GM23338 (cell line): ENCODE measurements around the gene MMD. TPM values are rescaled to one million over a fixed set of nuclear protein-coding genes. Genes with fewer than 3 reads are reported as not detected.
"Not testable (repeated sequence)": the region's sequence is repeated elsewhere in the genome, so short reads cannot be mapped to it uniquely, and the experiment has no call there.

Experiments
- ATAC-seq: fragments of 200-7000 bp; cut with Tn5 transposase; 3 replicates; pipeline ENCODE4 v1.9.1; 2020
- DNase-seq: peaks from one replicate; pipeline ENCODE4 v3.0.0-alpha.2; 2015; ENCODE audit warnings: low spot score
- H2AFZ ChIP-seq: fragments of 200-600 bp; sonication (generic); 2 replicates; pipeline ENCODE4 v1.8.0; 2016; ENCODE audit warnings: antibody characterized with exemption, mild to moderate bottlenecking, moderate library complexity
- H3F3A ChIP-seq: fragments of 200-600 bp; sonication (generic); replicated peaks from 2 replicates; pipeline ENCODE4 v1.8.0; 2017; ENCODE audit warnings: antibody characterized with exemption, mixed run types, low read depth
- H3K27ac ChIP-seq: fragments of 200-600 bp; sonication (generic); 2 replicates; pipeline ENCODE4 v1.6.1; 2016; ENCODE audit warnings: low read depth
- H3K27me3 ChIP-seq: fragments of 200-600 bp; sonication (generic); 2 replicates; pipeline ENCODE4 v1.8.0; 2016; ENCODE audit warnings: mild to moderate bottlenecking, mixed run types, moderate library complexity; ENCODE audit not compliant: insufficient read depth
- H3K36me3 ChIP-seq: fragments of 200-600 bp; sonication (generic); 2 replicates; pipeline ENCODE4 v1.8.0; 2016; ENCODE audit warnings: mild to moderate bottlenecking; ENCODE audit not compliant: insufficient read depth
- H3K4me1 ChIP-seq: fragments of 200-600 bp; sonication (generic); 2 replicates; pipeline ENCODE4 v1.8.0; 2016; ENCODE audit warnings: mild to moderate bottlenecking, moderate library complexity; ENCODE audit not compliant: insufficient read depth
- H3K4me2 ChIP-seq: fragments of 200-600 bp; sonication (generic); 2 replicates; pipeline ENCODE4 v1.7.1; 2017; ENCODE audit warnings: mixed run types
- H3K4me3 ChIP-seq: fragments of 200-600 bp; sonication (generic); 2 replicates; pipeline ENCODE4 v1.6.1; 2016; ENCODE audit warnings: mixed run types
- H3K79me2 ChIP-seq: fragments of 200-600 bp; sonication (generic); replicated peaks from 2 replicates; pipeline ENCODE4 v1.8.0; 2017; ENCODE audit warnings: mild to moderate bottlenecking; ENCODE audit not compliant: insufficient read depth
- H3K9me2 ChIP-seq: fragments of 200-600 bp; sonication (generic); 2 replicates; pipeline ENCODE4 v1.8.0; 2017; ENCODE audit not compliant: insufficient read depth
- H4K20me1 ChIP-seq: fragments of 200-600 bp; sonication (generic); replicated peaks from 2 replicates; pipeline ENCODE4 v1.8.0; 2017; ENCODE audit warnings: mild to moderate bottlenecking; ENCODE audit not compliant: insufficient read depth
- H3K27ac Mint-ChIP-seq: 2 replicates; pipeline ENCODE4 v1.8.0; 2020; ENCODE audit warnings: inconsistent platforms, mild to moderate bottlenecking, moderate library complexity, mixed read lengths
- H3K27me3 Mint-ChIP-seq: 3 replicates; pipeline ENCODE4 v1.8.0; 2022; ENCODE audit warnings: low read depth, mild to moderate bottlenecking, moderate library complexity, mixed read lengths, inconsistent platforms; ENCODE audit not compliant: insufficient read depth, poor library complexity
- H3K36me3 Mint-ChIP-seq: 3 replicates; pipeline ENCODE4 v1.8.0; 2021; ENCODE audit warnings: low read depth, mild to moderate bottlenecking, inconsistent platforms, moderate library complexity, mixed read lengths
- H3K4me1 Mint-ChIP-seq: 3 replicates; pipeline ENCODE4 v1.8.0; 2020; ENCODE audit warnings: mild to moderate bottlenecking, inconsistent platforms, mixed read lengths
- H3K4me3 Mint-ChIP-seq: 3 replicates; pipeline ENCODE4 v1.8.0; 2021; ENCODE audit warnings: moderate library complexity, mild to moderate bottlenecking, inconsistent platforms, mixed read lengths
- H3K9me3 Mint-ChIP-seq: 3 replicates; pipeline ENCODE4 v1.8.0; 2020; ENCODE audit warnings: moderate library complexity, mild to moderate bottlenecking, inconsistent platforms, mixed read lengths
- CREB1 ChIP-seq: fragments of 250-450 bp; sonication (Bioruptor Pico); IDR thresholded peaks from 2 replicates; pipeline ENCODE4 v1.5.0; 2020; ENCODE audit warnings: low read depth, mild to moderate bottlenecking, moderate library complexity
- EZH2 ChIP-seq: fragments of 200-600 bp; sonication (generic); IDR thresholded peaks from one replicate; pipeline ENCODE4 v1.8.0; 2017; ENCODE audit warnings: antibody characterized with exemption, mild to moderate bottlenecking, low read depth; ENCODE audit not compliant: unreplicated experiment
- JUNB ChIP-seq: IDR thresholded peaks from one replicate; pipeline ENCODE4 v1.6.1; 2016; ENCODE audit warnings: antibody characterized with exemption; ENCODE audit not compliant: unreplicated experiment
- POLR2AphosphoS5 ChIP-seq: IDR thresholded peaks from 2 replicates; pipeline ENCODE4 v1.6.1; 2016; ENCODE audit warnings: antibody characterized with exemption, low read depth
- ZNF331 ChIP-seq: fragments of 250-450 bp; sonication (Bioruptor Pico); IDR thresholded peaks from 2 replicates; pipeline ENCODE4 v1.5.0; 2020; ENCODE audit warnings: low read depth, mild to moderate bottlenecking, moderate library complexity
- polyA plus RNA-seq: library from polyadenylated mRNA; unstranded; fragments of >200 nt; fragmentation: Nextera tagmentation; extraction: Ambion mirVana; gene quantifications from 2 replicates; pipeline ENCODE4 v1.2.1, GENCODE V29; 2016
- total RNA-seq: library from RNA; depleted of rRNA; stranded (reverse); fragments of >200 nt; shearing (Covaris generic); gene quantifications from 2 replicates; pipeline ENCODE4 v1.2.3, GENCODE V29; 2014
- TF ChIP-seq, protein P1 (sequence below): IDR thresholded peaks from one replicate; pipeline ENCODE4 v1.6.1; 2018; ENCODE audit warnings: antibody characterized with exemption; ENCODE audit not compliant: unreplicated experiment
- TF ChIP-seq, protein P2 (sequence below): IDR thresholded peaks from 2 replicates; pipeline ENCODE4 v1.6.1; 2016; ENCODE audit warnings: antibody characterized with exemption
- TF ChIP-seq, protein P3 (sequence below): fragments of 250-450 bp; sonication (Bioruptor Pico); IDR thresholded peaks from 2 replicates; pipeline ENCODE4 v1.5.0; 2020; ENCODE audit warnings: mild to moderate bottlenecking, moderate library complexity

MMD gene
- total and polyA plus RNA-seq, 2 experiments from 2014 or later, result 46.4 to 47.0 TPM

DNA sequence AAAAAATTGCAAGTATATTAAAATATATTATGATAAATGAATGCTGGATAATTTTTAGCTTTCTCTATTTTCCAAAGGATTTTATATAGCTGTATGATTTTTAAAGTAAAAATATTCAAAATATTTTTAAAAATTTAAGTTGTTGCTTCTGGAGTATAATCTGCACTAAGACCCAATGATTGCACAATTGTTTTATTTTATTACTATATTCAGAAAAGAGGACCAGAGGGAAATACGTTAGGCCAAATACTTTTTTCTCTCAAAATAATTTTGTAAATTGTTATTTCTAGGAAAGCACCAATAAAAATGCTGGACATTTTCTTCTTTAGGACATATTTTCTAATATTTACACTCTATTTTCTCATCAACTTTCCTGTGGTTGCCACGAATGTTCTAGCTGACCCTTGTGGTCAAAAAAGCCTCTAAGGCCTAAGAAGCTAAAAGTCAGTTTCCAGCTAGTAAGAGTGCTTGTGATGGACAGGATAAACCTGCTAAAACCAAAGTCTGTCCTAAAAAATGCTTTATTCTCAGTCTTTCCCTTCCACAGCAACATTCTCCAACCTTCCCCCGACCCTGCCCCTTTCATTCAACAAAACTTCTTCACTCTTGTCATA, 31.2 kb downstream of the MMD start:
- H3K27ac Mint-ChIP-seq, result no peak overlapping the region
- peaks cover 10% of the 10 kb centered on the region for H3K36me3 ChIP-seq
- no peak overlapping the region for H3K27ac ChIP-seq
- no peaks in the 10 kb centered on the region for H3K79me2 ChIP-seq
- no peak overlapping the region for H2AFZ ChIP-seq
- H3K27me3 Mint-ChIP-seq, result peaks cover 5% of the 10 kb centered on the region
- H3K9me3 Mint-ChIP-seq, result no peaks in the 10 kb centered on the region
- ATAC-seq (no peak), DNase-seq (no peak)
- no peaks in the 10 kb centered on the region for H3F3A ChIP-seq
- H3K4me3 Mint-ChIP-seq, result no peak overlapping the region
- TF ChIP-seq JUNB (no peak), POLR2AphosphoS5 (no peak), CREB1 (no peak), EZH2 (no peak), ZNF331 (CRISPR knock-in tag) (no peak)
- TF ChIP-seq, protein P1, sequence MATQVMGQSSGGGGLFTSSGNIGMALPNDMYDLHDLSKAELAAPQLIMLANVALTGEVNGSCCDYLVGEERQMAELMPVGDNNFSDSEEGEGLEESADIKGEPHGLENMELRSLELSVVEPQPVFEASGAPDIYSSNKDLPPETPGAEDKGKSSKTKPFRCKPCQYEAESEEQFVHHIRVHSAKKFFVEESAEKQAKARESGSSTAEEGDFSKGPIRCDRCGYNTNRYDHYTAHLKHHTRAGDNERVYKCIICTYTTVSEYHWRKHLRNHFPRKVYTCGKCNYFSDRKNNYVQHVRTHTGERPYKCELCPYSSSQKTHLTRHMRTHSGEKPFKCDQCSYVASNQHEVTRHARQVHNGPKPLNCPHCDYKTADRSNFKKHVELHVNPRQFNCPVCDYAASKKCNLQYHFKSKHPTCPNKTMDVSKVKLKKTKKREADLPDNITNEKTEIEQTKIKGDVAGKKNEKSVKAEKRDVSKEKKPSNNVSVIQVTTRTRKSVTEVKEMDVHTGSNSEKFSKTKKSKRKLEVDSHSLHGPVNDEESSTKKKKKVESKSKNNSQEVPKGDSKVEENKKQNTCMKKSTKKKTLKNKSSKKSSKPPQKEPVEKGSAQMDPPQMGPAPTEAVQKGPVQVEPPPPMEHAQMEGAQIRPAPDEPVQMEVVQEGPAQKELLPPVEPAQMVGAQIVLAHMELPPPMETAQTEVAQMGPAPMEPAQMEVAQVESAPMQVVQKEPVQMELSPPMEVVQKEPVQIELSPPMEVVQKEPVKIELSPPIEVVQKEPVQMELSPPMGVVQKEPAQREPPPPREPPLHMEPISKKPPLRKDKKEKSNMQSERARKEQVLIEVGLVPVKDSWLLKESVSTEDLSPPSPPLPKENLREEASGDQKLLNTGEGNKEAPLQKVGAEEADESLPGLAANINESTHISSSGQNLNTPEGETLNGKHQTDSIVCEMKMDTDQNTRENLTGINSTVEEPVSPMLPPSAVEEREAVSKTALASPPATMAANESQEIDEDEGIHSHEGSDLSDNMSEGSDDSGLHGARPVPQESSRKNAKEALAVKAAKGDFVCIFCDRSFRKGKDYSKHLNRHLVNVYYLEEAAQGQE, result no peak
- TF ChIP-seq, protein P2, sequence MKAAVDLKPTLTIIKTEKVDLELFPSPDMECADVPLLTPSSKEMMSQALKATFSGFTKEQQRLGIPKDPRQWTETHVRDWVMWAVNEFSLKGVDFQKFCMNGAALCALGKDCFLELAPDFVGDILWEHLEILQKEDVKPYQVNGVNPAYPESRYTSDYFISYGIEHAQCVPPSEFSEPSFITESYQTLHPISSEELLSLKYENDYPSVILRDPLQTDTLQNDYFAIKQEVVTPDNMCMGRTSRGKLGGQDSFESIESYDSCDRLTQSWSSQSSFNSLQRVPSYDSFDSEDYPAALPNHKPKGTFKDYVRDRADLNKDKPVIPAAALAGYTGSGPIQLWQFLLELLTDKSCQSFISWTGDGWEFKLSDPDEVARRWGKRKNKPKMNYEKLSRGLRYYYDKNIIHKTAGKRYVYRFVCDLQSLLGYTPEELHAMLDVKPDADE, result no peak
- TF ChIP-seq, protein P3, sequence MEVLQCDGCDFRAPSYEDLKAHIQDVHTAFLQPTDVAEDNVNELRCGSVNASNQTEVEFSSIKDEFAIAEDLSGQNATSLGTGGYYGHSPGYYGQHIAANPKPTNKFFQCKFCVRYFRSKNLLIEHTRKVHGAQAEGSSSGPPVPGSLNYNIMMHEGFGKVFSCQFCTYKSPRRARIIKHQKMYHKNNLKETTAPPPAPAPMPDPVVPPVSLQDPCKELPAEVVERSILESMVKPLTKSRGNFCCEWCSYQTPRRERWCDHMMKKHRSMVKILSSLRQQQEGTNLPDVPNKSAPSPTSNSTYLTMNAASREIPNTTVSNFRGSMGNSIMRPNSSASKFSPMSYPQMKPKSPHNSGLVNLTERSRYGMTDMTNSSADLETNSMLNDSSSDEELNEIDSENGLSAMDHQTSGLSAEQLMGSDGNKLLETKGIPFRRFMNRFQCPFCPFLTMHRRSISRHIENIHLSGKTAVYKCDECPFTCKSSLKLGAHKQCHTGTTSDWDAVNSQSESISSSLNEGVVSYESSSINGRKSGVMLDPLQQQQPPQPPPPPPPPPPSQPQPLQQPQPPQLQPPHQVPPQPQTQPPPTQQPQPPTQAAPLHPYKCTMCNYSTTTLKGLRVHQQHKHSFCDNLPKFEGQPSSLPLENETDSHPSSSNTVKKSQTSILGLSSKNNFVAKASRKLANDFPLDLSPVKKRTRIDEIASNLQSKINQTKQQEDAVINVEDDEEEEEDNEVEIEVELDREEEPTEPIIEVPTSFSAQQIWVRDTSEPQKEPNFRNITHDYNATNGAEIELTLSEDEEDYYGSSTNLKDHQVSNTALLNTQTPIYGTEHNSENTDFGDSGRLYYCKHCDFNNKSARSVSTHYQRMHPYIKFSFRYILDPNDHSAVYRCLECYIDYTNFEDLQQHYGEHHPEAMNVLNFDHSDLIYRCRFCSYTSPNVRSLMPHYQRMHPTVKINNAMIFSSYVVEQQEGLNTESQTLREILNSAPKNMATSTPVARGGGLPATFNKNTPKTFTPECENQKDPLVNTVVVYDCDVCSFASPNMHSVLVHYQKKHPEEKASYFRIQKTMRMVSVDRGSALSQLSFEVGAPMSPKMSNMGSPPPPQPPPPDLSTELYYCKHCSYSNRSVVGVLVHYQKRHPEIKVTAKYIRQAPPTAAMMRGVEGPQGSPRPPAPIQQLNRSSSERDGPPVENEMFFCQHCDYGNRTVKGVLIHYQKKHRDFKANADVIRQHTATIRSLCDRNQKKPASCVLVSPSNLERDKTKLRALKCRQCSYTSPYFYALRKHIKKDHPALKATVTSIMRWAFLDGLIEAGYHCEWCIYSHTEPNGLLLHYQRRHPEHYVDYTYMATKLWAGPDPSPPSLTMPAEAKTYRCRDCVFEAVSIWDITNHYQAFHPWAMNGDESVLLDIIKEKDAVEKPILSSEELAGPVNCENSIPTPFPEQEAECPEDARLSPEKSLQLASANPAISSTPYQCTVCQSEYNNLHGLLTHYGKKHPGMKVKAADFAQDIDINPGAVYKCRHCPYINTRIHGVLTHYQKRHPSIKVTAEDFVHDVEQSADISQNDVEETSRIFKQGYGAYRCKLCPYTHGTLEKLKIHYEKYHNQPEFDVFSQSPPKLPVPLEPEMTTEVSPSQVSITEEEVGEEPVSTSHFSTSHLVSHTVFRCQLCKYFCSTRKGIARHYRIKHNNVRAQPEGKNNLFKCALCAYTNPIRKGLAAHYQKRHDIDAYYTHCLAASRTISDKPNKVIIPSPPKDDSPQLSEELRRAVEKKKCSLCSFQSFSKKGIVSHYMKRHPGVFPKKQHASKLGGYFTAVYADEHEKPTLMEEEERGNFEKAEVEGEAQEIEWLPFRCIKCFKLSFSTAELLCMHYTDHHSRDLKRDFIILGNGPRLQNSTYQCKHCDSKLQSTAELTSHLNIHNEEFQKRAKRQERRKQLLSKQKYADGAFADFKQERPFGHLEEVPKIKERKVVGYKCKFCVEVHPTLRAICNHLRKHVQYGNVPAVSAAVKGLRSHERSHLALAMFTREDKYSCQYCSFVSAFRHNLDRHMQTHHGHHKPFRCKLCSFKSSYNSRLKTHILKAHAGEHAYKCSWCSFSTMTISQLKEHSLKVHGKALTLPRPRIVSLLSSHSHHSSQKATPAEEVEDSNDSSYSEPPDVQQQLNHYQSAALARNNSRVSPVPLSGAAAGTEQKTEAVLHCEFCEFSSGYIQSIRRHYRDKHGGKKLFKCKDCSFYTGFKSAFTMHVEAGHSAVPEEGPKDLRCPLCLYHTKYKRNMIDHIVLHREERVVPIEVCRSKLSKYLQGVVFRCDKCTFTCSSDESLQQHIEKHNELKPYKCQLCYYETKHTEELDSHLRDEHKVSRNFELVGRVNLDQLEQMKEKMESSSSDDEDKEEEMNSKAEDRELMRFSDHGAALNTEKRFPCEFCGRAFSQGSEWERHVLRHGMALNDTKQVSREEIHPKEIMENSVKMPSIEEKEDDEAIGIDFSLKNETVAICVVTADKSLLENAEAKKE (CRISPR knock-in tag), result no peak
- H3K4me1 ChIP-seq, result no peaks in the 10 kb centered on the region
- no peaks in the 10 kb centered on the region for H3K9me2 ChIP-seq
- no peaks in the 10 kb centered on the region for H3K27me3 ChIP-seq
- no peaks in the 10 kb centered on the region for H3K4me1 Mint-ChIP-seq
- H4K20me1 ChIP-seq, result no peaks in the 10 kb centered on the region
- H3K4me2 ChIP-seq, result no peak overlapping the region
- H3K36me3 Mint-ChIP-seq, result peaks cover 10% of the 10 kb centered on the region
- H3K4me3 ChIP-seq, result no peak overlapping the region

DNA sequence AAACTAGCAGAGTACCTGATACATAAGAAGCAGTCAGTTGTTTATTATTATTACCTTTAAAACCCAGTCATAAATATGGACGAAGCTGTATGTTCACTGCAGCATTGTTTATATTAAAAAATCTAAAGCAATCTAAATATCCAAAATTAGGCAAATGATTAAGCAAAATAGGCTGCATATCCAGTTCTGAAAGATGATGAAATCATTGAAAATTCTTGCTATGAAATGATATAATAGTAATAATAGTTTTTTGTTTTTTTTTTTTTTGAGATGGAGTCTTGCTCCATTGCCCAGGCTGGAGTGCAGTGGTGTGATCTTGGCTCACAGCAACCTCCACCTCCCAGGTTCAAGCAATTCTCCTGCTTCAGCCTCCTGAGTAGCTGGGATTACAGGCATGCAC, 31.9 kb downstream of the MMD start:
- not testable (repeated sequence) for H3F3A ChIP-seq, H3K4me1 ChIP-seq, H3K9me2 ChIP-seq, H3K4me2 ChIP-seq, ATAC-seq, H3K79me2 ChIP-seq, DNase-seq, H3K4me3 Mint-ChIP-seq, H2AFZ ChIP-seq, H3K27ac Mint-ChIP-seq, H3K4me3 ChIP-seq, H4K20me1 ChIP-seq, H3K27me3 ChIP-seq, H3K27me3 Mint-ChIP-seq, H3K27ac ChIP-seq, H3K9me3 Mint-ChIP-seq, H3K4me1 Mint-ChIP-seq
- peaks cover 10% of the 10 kb centered on the region for H3K36me3 Mint-ChIP-seq
- peaks cover 10% of the 10 kb centered on the region for H3K36me3 ChIP-seq
